Endothelial cell of umbilical vein (primary cell): ENCODE measurements around the gene CSF3. TPM values are rescaled to one million over a fixed set of nuclear protein-coding genes. Genes with fewer than 3 reads are reported as not detected.
A peak's percentile ranks its signal among the peaks of the same experiment; 100 is the strongest.

Experiments used
- BruUV-seq: library from RNA; stranded (reverse); fragments of 400-500 nt; replicated peaks from 2 replicates; lab custom pipeline; 2021; lab: Mats Ljungman, UMichigan
- CTCF ChIA-PET: fragments of 300-600, 350-600 bp; sonication (Branson Sonifier 250); formaldehyde crosslinking; loops from one replicate; lab custom pipeline; 2021; ENCODE audit warnings: antibody characterized with exemption, inconsistent platforms; lab: Charles Lee
- POLR2A ChIA-PET: fragments of 300-600, 350-600 bp; sonication (Branson Sonifier 250); formaldehyde crosslinking; loops from one replicate; lab custom pipeline; 2021; ENCODE audit warnings: antibody characterized with exemption, inconsistent platforms; lab: Charles Lee
- DNase-seq: peaks from one replicate; pipeline ENCODE4 v3.0.0-alpha.2; 2011; ENCODE audit warnings: low read depth, low spot score
- FAIRE-seq: peaks from 2 replicates; lab custom pipeline; 2011; peaks lifted over from hg19 to GRCh38; lab: Jason Lieb, UNC
- H2AFZ ChIP-seq: 2 replicates; pipeline ENCODE4 v1.6.0; 2012; ENCODE audit warnings: low read depth, low read length, control low read depth, inconsistent platforms
- H3K27ac ChIP-seq: 2 replicates; pipeline ENCODE4 v1.5.1; 2011; ENCODE audit warnings: low read depth, mild to moderate bottlenecking, control low read depth, low read length, moderate library complexity; ENCODE audit not compliant: insufficient read depth
- H3K27me3 ChIP-seq, 2 experiments: 2 replicates each; pipeline versions ENCODE4 v1.6.0 to v1.6.1; 2011; ENCODE audit warnings: low read length in 2 of 2, mixed read lengths in 1 of 2; ENCODE audit not compliant: control insufficient read depth in 2 of 2, insufficient read depth in 2 of 2
- H3K36me3 ChIP-seq, 2 experiments: 2 replicates in 1 of 2; 3 replicates in 1 of 2; pipeline ENCODE4 v1.5.1; 2011; ENCODE audit warnings: low read length in 2 of 2, mild to moderate bottlenecking in 1 of 2, moderate library complexity in 1 of 2; ENCODE audit not compliant: control insufficient read depth in 2 of 2, insufficient read depth in 2 of 2; ENCODE audit errors: extremely low read depth in 1 of 2
- H3K4me1 ChIP-seq: 3 replicates; pipeline ENCODE4 v1.5.1; 2011; ENCODE audit warnings: mild to moderate bottlenecking, low read length; ENCODE audit not compliant: control insufficient read depth, insufficient read depth; ENCODE audit errors: extremely low read depth
- H3K4me2 ChIP-seq: 2 replicates; pipeline ENCODE4 v1.6.1; 2011; ENCODE audit warnings: low read length, control low read depth, mixed read lengths; ENCODE audit not compliant: insufficient read depth
- H3K4me3 ChIP-seq, 3 experiments: fragments of 200-600 bp in 1 of 3; sonication (generic), shearing (Covaris generic) in 1 of 3; replicated peaks in 1 of 3; 2 replicates each; pipeline ENCODE4 v1.5.1; 2011 to 2016; ENCODE audit warnings: control low read depth in 3 of 3, low read length in 3 of 3, mild to moderate bottlenecking in 2 of 3, inconsistent platforms in 1 of 3, low read depth in 1 of 3, moderate library complexity in 1 of 3; ENCODE audit not compliant: insufficient read depth in 1 of 3
- H3K79me2 ChIP-seq: 2 replicates; pipeline ENCODE4 v1.6.0; 2012; ENCODE audit warnings: low read length, inconsistent platforms; ENCODE audit not compliant: control insufficient read depth, insufficient read depth
- H3K9ac ChIP-seq: replicated peaks from 2 replicates; pipeline ENCODE3; 2011; ENCODE audit warnings: low read length, control low read depth; ENCODE audit not compliant: insufficient read depth; ENCODE audit errors: extremely low read depth
- H3K9me1 ChIP-seq: replicated peaks from 3 replicates; pipeline ENCODE4 v1.6.0; 2011; ENCODE audit warnings: mild to moderate bottlenecking, low read length; ENCODE audit not compliant: control insufficient read depth, insufficient read depth; ENCODE audit errors: extremely low read depth
- H3K9me3 ChIP-seq: replicated peaks from 2 replicates; pipeline ENCODE4 v1.5.1; 2012; ENCODE audit warnings: low read length, inconsistent platforms; ENCODE audit not compliant: control insufficient read depth, insufficient read depth
- H4K20me1 ChIP-seq: replicated peaks from 2 replicates; pipeline ENCODE3; 2011; ENCODE audit warnings: mild to moderate bottlenecking, low read length; ENCODE audit not compliant: control insufficient read depth, insufficient read depth; ENCODE audit errors: extremely low read depth
- GATA2 ChIP-seq: IDR thresholded peaks from 2 replicates; pipeline ENCODE4 v1.7.0; 2011; ENCODE audit warnings: low read depth, mild to moderate bottlenecking, moderate library complexity, mixed read lengths, low read length; ENCODE audit not compliant: insufficient read length, insufficient read depth
- JUN ChIP-seq: IDR thresholded peaks from 2 replicates; pipeline ENCODE4 v1.6.1; 2011; ENCODE audit warnings: borderline replicate concordance, low read depth; ENCODE audit not compliant: insufficient read length, insufficient read depth
- POLR2AphosphoS5 ChIP-seq: IDR thresholded peaks from 2 replicates; pipeline ENCODE4 v1.6.1; 2012; ENCODE audit warnings: low read depth, mild to moderate bottlenecking, control low read depth, low read length, moderate library complexity; ENCODE audit not compliant: insufficient read depth
- dilution Hi-C: fragments of 300-500 bp; cut with MboI; formaldehyde crosslinking; loops from one replicate; pipeline ENCODE4 v1.15.0; 2019; ENCODE audit warnings: low sequenced_read_pairs; ENCODE audit not compliant: extremely low pct_ligation_motif_present
- intact Hi-C: fragments of 100-400 bp; cut with micrococcal nuclease; formaldehyde crosslinking; loops from one replicate; pipeline ENCODE4 v1.10.0; 2022
- polyA plus RNA-seq, 4 experiments: library from polyadenylated mRNA; depleted of rRNA in 3 of 4; stranded (reverse) in 3 of 4; unstranded in 1 of 4; fragments of >200 nt; gene quantifications; 2 replicates each; pipeline versions ENCODE4 v1.2.1 to v1.2.3, GENCODE V29; 2011 to 2012; ENCODE audit warnings: missing spikeins in 1 of 4
- total RNA-seq: library from RNA; stranded (reverse); gene quantifications from 2 replicates; pipeline ENCODE4 v1.2.3, GENCODE V29; 2021

Gene CSF3
- total and polyA plus RNA-seq, 2 donors (not counting 3 experiments of a cell fraction or from before 2014, with no cell fraction given), result 1.0 to 2.9 TPM

GRCh38 chr17:40025991-40026815, 11.0 kb downstream of the CSF3 start:
- Histone ChIP-seq H3K27ac (peak overlapping the region; percentile 99), H3K79me2 (no peaks in the 10 kb centered on the region), H3K9me3 (no peaks in the 10 kb centered on the region), H3K27me3 (no peaks in the 10 kb centered on the region), H3K4me1 (peaks cover 55% of the 10 kb centered on the region), H3K9ac (peak overlapping the region; percentile 10), H3K9me1 (no peaks in the 10 kb centered on the region), H3K4me3 (no peak overlapping the region), H3K36me3 (peaks cover 5 to 32% of the 10 kb centered on the region in 2 experiments), H2AFZ (no peak overlapping the region), H3K4me2 (no peak overlapping the region), H4K20me1 (no peaks in the 10 kb centered on the region)
- dilution Hi-C loops (no loop called here), intact Hi-C loops (loop anchor here (2.0 kb wide), 1 partner anchor 45 kb away; the partner anchor contains the start of gene PSMD3)
- FAIRE-seq (peak; percentile 86), DNase-seq (peak; percentile 71)
- BruUV-seq, result no TSS peak
- TF ChIP-seq JUN (no peak), POLR2AphosphoS5 (peak; percentile 60), GATA2 (peak; percentile 43)
- ChIA-PET CTCF (interaction anchor here (0.8 to 5.5 kb wide), 13 partner anchors 9 to 165 kb away, joined by 3 to 246 read pairs (median 5); partner anchors contain the start of gene CSF3), POLR2A (interaction anchor here (1.5 kb wide), 1 partner anchor 11 kb away, joined by 5 read pairs; the partner anchor contains the start of gene CSF3)
